NB4 (cell line): ENCODE measurements around the gene SULF2.

Source experiments
- DNase-seq: peaks from one replicate; pipeline ENCODE4 v3.0.0; 2010; ENCODE audit warnings: low read depth
- H3K4me3 ChIP-seq: one replicate; pipeline ENCODE4 v1.5.1; 2011; ENCODE audit warnings: mild to moderate bottlenecking, low read depth, low read length, moderate library complexity
- MYC ChIP-seq: IDR thresholded peaks from 2 replicates; pipeline ENCODE4 v1.6.1; 2011; ENCODE audit warnings: low read depth, low read length
- POLR2A ChIP-seq: IDR thresholded peaks from 2 replicates; pipeline ENCODE4 v1.6.1; 2011; ENCODE audit warnings: mild to moderate bottlenecking; ENCODE audit not compliant: insufficient read length; ENCODE audit errors: extremely low read depth
- TF ChIP-seq, protein P1 (sequence below): IDR thresholded peaks from 2 replicates; pipeline ENCODE4 v1.6.1; 2011; ENCODE audit warnings: low read depth, low read length
- TF ChIP-seq, protein P2 (sequence below): IDR thresholded peaks from one replicate; pipeline ENCODE4 v1.5.1; 2012; ENCODE audit warnings: low read depth, low read length

Gene SULF2

DNA sequence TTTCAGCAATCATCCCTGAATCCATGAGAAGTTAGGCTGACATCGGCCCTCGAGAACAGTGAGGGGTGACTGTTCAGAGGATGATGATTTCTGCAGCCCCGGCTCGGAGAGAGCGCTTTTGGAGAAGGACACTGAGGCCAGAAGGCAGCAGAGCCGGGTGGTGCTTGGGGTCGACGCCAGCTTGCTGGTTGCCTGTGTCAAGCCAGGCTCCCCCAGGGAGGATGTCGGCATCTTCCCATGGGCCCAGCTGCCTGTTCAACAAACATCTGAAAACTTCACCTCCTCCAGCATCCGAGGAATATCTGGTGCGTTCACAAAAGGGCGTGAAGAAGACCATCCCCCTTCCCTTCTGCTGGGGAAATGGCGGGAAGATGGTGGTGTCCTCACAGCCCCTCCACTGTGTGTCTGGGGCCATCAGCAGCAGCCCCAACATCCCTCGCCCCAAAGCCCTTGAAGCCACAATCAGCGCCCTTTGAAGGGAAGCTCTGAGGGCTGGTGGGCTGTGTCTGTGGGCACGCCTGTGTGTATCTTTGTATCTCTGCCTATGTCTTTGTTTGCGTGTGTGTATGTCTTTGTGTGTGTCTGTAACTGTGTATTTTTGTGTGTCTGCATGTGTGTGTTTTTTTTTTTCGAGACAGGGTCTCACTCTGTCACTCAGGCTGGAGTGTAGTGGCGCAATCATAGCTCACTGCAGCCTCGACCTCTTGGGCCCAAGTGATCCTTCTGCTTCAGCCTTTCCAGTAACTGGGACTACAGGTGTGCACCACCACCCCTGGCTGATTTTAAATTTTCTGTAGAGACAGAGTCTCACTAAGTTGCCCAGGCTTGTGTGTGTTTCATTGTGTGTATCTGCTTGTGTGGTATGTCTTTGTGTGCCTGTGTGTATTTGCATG is 97.9 kb downstream of the SULF2 start:
- H3K4me3 ChIP-seq: no peak overlapping the region
- TF ChIP-seq MYC (no peak), POLR2A (no peak)
- TF ChIP-seq, protein P1, sequence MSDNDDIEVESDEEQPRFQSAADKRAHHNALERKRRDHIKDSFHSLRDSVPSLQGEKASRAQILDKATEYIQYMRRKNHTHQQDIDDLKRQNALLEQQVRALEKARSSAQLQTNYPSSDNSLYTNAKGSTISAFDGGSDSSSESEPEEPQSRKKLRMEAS: no peak
- TF ChIP-seq, protein P2, sequence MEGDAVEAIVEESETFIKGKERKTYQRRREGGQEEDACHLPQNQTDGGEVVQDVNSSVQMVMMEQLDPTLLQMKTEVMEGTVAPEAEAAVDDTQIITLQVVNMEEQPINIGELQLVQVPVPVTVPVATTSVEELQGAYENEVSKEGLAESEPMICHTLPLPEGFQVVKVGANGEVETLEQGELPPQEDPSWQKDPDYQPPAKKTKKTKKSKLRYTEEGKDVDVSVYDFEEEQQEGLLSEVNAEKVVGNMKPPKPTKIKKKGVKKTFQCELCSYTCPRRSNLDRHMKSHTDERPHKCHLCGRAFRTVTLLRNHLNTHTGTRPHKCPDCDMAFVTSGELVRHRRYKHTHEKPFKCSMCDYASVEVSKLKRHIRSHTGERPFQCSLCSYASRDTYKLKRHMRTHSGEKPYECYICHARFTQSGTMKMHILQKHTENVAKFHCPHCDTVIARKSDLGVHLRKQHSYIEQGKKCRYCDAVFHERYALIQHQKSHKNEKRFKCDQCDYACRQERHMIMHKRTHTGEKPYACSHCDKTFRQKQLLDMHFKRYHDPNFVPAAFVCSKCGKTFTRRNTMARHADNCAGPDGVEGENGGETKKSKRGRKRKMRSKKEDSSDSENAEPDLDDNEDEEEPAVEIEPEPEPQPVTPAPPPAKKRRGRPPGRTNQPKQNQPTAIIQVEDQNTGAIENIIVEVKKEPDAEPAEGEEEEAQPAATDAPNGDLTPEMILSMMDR: no peak
- no peak for DNase-seq

DNA sequence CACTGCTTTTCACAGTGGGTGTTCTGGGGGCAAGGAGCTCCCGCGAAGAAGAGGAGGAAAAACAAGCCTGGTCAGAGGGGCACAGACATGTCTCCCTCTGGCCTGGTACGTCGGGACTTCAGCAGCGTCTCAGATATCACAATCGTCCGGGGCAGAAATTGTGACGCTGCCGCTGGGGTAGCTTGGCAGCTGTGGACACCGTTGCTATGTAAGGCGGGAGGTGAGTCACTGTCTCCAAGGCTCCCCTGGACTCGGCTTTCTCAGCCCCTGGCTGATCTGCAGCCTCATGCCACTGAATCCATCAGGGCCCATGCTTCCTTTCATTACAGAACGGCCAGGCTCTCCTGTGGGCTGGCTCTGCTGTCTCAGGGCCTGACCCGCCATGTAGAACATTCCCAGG is 98.7 kb downstream of the SULF2 start:
- no peak for DNase-seq
- TF ChIP-seq, protein P2: no peak
- TF ChIP-seq POLR2A: no peak
- TF ChIP-seq MYC: no peak
- TF ChIP-seq, protein P1: no peak
- no peak overlapping the region for H3K4me3 ChIP-seq

DNA sequence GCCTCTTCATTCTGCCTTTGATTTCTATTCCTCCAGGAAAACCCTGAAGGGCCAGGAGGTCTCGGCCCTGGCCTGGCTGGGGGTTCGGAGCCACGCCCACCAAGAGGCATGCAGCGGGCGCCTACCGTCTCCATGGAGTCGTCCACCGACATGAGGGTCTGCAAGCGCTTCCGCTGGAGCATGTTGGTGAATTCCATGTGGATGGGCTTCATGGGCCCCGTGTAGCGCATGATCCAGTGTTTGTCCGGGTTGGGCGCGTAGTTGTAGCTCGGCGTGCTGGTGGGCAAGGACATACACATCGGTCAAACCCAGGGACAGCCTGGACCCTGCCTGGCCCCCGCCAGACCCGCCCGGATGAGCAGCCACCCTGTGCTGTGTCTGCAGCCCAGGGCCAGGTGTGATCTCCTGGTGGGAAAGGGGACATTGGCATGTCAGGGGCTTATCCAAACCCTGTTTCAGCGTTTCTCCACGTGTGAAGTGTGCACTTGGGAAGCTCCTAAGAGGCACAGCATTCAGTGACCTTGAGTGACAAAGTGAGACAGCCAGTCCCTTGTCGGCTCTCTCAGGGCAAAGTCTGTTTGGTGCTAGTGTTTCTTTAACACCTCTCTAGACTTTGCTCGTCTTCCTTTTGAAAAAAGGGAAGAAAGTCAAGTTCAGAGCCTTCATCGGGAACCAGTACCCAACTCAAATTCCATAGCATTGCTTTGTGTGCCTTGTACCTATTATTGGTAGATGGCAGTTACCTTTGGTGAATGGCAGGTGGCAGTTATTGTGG is 100.8 kb downstream of the SULF2 start:
- TF ChIP-seq, protein P1: no peak
- TF ChIP-seq, protein P2: no peak
- TF ChIP-seq MYC (no peak), POLR2A (no peak)
- DNase-seq: no peak
- H3K4me3 ChIP-seq: no peak overlapping the region

DNA sequence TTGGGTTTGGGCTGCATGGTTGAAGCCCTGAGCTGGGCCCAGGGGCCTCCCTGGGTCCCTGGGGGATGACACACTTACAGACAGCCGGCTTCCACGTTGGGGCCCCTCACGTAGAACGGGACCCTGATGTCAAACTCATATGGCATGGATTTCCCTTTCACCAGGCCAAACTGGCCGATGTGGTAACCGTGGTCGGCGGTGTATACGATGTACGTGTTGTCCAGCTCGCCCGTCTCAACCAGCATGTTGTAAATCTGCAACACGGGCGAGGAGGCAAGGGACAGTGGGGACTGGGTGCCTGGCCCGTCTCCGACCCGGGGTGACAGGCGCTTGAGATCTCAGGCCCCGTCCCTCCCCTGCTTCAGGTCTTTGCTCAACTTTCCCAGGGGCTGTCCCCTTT is 102.4 kb downstream of the SULF2 start:
- DNase-seq: no peak
- H3K4me3 ChIP-seq: no peak overlapping the region
- no peak for TF ChIP-seq POLR2A
- TF ChIP-seq, protein P1: no peak
- TF ChIP-seq, protein P2: no peak
- TF ChIP-seq MYC: no peak

DNA sequence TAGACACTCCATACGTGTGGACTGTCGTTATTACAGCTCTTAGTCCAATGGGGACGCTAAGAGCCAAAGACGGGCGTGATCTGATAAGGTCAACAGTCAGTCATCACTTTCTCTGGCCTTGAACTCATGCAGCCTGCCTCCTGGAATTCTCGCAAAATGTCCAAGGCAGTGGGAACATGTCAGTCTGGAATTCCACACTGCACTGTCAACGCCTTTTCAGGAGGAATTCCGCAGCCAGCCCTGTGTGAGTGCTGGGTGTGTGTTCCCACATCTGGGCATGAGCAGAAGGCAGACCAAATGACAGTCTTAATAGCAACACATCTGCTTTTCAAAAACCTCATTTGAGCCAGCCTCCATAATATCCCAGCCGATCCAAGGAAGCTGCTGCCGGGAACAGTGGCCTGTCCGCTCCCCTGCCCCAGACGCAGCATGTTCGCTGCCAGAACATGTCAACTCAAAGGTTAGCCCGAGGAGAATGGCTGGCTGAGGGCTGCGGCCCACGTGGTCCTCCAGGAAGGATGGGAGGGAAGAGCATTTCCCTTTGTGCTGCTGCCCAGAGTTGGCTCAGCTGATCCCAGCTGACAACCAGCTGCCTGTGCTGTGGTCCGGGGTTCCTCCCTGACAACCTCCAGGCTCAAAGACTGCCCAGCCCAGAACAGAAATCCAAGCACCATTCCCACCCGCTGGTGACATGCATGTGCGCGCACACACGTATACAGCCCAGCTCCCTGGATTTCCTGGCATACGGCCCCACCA is 103.1 kb downstream of the SULF2 start:
- TF ChIP-seq MYC (no peak), POLR2A (no peak)
- TF ChIP-seq, protein P1: no peak
- TF ChIP-seq, protein P2: no peak
- H3K4me3 ChIP-seq: no peak overlapping the region
- no peak for DNase-seq
